Measurements from ENCODE around the gene SNAP91.

SNAP91 gene

DNA sequence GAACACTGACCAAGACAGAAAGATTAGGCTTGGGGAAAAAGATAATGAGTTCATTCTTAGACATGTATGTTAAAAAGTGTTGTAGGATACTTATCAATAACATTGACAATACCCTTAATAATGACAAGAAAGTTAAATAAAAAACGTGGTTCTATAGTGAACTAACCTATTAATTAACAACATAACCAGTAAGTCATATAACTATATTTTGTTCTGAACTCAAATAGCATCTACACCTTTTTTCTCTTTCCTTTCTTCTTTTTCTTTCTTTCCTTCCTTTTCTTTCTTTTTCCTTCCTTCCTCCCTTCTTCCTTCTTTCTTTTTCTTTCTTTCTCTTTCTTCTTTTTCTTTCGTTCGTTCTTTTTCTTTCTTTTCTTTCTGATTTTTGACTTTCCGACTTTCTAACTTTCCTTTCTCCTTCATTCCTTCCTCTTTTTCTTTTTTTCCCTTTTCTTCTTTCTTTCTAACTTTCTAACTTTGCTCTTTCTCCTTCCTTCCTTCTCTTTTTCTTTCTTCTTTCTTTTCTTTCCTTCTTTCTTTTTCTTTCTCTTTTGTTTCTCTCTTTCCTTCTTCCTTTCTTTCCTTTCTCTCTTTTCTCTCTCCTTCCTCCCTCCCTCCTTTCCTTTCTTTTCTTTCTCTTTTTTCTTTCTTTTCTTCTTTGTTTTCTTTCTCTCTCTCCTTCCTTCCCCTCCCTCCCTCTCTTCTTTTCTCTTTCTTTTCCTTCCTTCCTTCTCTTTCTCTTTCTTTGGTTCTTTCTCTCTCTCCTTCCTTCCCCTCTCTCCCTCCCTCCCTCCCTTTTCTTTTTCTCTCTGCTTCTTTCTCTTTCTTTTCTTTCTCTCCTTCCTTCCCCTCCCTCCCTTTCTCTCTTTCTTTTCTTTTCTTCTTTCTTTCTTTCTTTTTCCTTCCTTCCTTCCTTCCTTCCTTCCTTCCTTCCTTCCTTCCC, 172.0 kb downstream of the SNAP91 start:
- no peak for DNase-seq (ENCODE audit: low read depth)

DNA sequence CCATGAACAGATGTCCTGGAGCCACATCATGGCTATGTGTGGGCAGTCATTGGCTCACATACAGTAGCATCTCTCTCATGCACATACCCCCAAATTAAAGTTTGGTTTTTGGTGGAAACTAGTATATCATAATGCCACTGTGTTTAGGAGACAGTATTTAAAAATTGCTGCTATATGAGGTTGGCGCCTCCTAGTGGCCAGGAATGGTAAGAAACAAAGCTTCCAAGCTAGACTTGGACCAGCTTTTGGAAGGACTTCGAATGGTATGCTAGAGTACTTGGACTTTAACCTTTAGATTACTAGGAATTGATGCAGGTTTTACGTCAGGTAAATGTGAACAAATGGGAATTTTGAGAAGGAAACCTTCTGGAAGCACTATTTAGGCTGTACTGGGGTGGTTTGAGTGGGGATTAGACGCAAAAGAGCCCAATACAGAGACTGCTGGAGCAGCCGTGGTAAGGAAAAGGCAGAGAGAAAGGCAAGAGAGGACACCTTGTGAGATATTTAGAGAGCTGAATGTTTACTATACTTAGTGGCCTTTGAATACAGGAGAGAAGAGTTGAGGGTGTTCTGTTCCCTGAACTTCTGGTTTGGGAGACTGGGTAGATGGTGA, 172.8 kb downstream of the SNAP91 start:
- DNase-seq (ENCODE audit: low read depth) = no peak

DNA sequence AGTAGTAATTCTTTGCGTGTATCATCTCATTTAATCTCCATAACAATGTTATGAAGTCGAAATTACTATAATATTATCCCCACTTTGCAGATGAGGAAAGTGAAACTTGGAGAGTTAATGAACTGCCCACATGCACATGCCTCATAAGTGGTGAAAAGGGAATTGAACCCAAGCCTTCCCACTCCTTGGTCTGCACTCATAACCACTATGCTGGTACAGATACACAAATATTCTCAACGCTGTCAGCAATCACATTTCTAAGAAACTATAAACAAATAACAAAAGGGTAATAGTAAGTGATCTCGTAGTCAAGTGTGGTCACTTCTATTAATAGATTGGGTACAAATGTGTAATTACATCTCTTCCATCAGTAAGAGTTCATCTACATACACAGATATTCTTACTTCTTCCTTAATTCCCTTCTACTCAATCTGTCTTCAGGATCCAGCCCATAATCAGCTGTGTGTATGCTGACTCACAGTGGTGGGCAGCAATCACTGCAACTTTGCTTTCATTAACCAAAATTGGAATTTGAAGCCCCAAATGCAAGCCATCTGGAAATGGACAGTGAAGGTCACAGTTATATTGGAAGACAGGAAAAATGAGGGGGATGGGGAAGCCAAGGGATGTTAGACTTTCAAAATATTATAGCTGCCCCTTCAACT, 190.0 kb downstream of the SNAP91 start:
- DNase-seq (ENCODE audit: low read depth) = no peak

DNA sequence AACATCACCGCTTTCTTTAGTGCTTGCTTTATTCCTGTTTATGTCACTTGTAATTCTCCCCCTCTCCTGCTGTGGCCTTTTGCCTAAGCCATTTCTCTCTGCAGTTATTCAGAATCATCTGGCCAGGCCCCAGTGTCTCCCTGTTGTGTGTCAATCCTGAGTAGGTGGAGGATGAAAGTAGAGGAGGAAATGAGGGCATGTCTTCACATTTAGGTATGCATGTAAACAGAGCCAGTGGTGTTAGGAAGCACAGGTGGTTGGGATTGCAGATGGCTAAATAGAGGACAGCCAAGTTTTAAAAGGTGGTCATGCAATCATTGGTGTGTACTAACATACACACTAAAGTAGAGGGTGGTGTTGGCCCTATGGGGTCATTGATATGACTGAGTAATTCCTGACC, 191.4 kb downstream of the SNAP91 start:
- no peak for DNase-seq (ENCODE audit: low read depth)

DNA sequence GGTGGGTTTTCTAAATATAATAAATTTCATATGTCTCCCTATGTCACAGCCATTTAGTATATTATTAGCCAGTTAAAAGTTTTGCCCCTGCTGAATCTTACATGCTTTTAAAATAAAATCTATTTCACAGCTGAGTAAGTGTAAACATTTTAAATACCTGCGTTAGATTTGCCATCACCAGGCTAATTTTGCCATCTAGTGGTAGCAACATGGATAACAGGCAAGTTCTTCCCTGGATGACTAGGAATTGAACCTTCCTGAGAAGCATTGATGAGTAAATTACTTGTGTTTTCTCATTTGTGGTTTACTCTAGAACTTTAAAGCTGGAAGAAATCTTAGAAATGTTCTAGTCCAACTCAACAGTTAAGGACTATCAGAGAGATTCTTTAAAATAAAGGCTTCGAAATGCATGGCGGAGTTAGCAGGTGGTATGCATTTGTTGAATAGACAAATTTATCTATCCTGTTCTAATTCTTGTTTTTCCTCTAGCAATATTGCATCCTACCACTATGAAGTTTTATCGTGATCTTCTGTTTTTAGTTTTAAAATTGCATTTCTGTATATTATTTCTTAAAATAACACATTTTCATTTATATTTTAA, 193.9 kb downstream of the SNAP91 start:
- no peak for DNase-seq (ENCODE audit: low read depth)

DNA sequence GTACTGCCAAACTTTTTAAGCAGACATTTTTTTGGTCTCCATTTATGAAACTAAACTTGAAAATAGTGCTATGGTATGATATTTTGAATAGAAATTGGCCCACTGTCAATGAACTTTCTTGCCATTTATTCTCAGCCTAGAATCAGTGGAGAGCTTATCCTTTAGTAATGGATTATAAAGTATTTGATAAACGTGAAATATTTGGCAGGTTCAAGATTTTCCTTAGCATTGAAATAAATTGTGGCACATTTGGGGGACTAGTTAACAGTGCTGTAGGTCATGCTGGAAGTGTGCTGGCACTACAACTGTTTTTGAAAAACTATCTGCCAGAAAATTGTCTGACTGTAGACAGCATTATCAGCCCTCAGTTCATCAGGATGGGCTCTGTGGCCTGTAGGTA, 194.4 kb downstream of the SNAP91 start:
- no peak for DNase-seq (ENCODE audit: low read depth)

DNA sequence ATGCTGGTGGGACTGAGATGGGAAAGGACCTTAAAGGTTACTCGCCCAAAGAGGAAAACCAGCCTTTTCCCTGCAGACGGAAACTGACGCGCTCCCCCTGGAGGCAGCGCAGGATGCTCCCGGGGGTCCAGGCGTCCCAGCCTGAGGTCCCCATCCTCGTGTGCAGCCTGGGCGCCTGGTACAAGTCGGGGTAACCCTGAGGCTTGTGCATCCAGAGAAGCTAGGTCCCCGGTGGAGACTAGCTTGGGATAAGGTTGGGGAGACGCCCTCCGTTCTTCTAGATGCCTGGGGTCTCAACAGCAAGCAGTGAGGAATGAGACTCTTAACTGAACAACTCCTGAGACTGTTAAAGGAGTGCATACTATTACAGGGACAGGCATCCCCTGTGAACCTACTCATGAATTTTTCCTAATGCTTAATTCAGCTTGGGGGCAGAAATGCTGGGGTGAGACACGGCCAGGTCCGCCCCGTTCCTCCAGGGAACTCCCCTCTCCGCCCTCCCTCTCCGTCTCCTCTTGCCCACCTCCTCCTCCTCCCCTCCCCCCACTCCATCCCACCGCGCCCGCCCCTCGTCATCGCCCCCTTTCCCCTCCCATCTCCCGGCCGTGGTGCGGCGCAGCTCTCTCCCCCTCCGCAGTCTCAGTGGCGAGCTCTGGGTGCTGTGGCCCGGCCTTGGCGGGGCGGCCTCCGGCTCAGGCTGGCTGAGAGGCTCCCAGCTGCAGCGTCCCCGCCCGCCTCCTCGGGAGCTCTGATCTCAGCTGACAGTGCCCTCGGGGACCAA, 196.8 kb downstream of the SNAP91 start, which contains the start of gene PRSS35:
TSS of gene PRSS35 (plus strand) at position 634 of the 781 bp plus-strand sequence. CDS start 10,908 bp downstream, outside the sequence.
- DNase-seq (ENCODE audit: low read depth) = no peak

DNA sequence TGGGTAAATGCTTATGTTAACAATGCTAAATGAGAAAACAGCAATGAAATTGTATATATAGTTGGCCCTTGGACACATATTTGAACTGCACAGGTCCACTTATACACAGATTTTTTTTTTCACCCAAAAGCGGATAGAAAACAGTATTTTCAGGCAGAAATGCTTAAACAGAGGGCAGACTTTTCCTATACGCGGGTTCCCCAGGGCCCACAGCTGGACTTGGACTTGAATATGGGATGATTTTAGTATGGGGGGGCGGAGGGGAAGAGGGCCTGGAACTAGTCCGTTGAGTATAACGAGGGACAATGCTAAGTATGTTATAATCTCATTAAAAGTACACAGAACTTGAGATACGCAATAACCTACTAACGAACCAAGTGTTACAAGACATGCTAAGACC, 197.6 kb downstream of the SNAP91 start:
- no peak for DNase-seq (ENCODE audit: low read depth)

DNA sequence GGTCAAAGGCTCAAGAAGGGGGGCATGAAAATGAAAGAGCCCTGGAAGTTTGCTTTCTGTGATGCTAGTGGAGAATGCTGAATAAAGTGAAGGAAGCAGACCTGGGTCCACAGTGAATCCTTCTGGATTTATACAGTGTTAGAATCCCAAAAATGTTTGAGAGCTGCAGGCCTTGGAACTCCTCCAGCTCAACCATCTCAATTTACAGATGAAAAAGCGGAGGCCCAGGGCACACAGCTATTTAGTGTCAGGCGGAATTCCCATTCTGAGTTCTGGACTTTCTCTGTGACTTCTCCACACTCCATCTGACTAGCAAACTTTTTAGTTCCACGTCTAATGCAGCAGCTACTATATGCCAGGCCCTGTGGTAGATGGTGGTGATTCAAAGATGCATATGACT, 198.1 kb downstream of the SNAP91 start:
- DNase-seq (ENCODE audit: low read depth) = no peak

DNA sequence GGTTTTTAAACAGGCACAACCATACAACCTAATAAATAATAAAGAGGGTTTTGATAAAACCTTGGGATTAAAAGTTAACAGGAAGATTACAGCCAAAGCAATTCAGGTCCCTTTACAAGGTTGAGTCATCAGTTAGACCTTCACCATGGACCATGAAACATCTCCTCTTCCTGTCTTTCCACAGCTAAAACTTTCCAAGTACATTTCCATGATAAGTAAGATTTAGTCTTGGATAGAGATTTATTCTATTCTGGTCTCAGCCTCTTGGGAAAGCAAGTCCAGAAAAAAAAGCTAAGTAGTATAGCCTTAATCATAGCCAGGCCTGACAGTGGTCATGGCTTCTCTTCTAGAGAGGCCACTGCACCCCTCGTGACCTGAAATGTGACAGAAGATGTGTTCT, 199.5 kb downstream of the SNAP91 start:
- DNase-seq (ENCODE audit: low read depth) = no peak

DNA sequence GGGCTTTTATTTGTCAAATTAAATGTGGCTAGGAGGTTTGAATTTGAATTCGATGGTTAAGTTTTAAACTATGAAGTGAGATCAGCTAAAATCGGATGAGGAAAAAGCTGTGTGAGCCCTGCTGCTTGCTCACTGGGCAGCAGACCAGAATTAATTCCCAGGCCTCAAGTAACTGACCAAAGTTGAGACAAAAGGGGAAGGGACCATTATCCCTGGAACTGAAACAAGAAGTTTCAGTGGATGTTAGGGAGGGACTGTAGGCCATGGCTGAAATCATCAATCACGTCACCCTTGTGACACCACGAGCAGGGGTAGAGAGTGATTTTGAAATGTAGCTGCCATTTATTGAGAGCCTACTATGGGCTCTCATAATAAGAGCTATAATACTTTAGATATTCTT, 203.5 kb downstream of the SNAP91 start:
- DNase-seq (ENCODE audit: low read depth) = no peak
